PC-3 (cell line): ENCODE results near the gene HDAC4. TPM values are rescaled to one million over a fixed set of nuclear protein-coding genes. Genes with fewer than 3 reads are reported as not detected.

Experiments
- ATAC-seq: fragments of 200-7000 bp; cut with Tn5 transposase; 2 replicates; pipeline ENCODE4 v1.9.1; 2020; ENCODE audit warnings: mild to moderate bottlenecking, moderate library complexity
- BruUV-seq: library from RNA; stranded (reverse); fragments of 400-500 nt; replicated peaks from 2 replicates; lab custom pipeline; 2021; lab: Mats Ljungman, UMichigan
- CTCF ChIA-PET: fragments of 300-600 bp; sonication (Branson Sonifier 250); formaldehyde crosslinking; loops from one replicate; lab custom pipeline; 2022; ENCODE audit warnings: antibody characterized with exemption; lab: Charles Lee
- POLR2A ChIA-PET: fragments of 300-600 bp; sonication (Branson Sonifier 250); formaldehyde crosslinking; loops from one replicate; lab custom pipeline; 2022; ENCODE audit warnings: antibody characterized with exemption; ENCODE audit not compliant: unreplicated experiment; lab: Charles Lee
- DNase-seq: peaks from one replicate; pipeline ENCODE4 v3.0.0-alpha.2; 2015
- H2AFZ ChIP-seq: fragments of 300-600 bp; sonication (generic); 2 replicates; pipeline ENCODE4 v1.6.0; 2016; ENCODE audit warnings: antibody characterized with exemption, low read length
- H3F3A ChIP-seq: fragments of 300-600 bp; sonication (generic); one replicate; pipeline ENCODE4 v1.6.0; 2017; ENCODE audit warnings: antibody characterized with exemption, low read length, control low read depth, mild to moderate bottlenecking; ENCODE audit not compliant: unreplicated experiment
- H3K27ac ChIP-seq: fragments of 300-600 bp; sonication (generic); 2 replicates; pipeline ENCODE4 v1.5.1; 2016; ENCODE audit warnings: mild to moderate bottlenecking, low read length
- H3K27me3 ChIP-seq: fragments of 300-600 bp; sonication (generic); 2 replicates; pipeline ENCODE4 v1.6.1; 2016; ENCODE audit warnings: low read length, mixed read lengths
- H3K36me3 ChIP-seq: fragments of 300-600 bp; sonication (generic); 2 replicates; pipeline ENCODE4 v1.6.1; 2016; ENCODE audit warnings: low read depth, mixed run types, low read length, mixed read lengths
- H3K4me1 ChIP-seq: fragments of 300-600 bp; sonication (generic); 2 replicates; pipeline ENCODE4 v1.5.1; 2016; ENCODE audit warnings: low read length; ENCODE audit not compliant: insufficient read depth
- H3K4me2 ChIP-seq: fragments of 300-600 bp; sonication (generic); 2 replicates; pipeline ENCODE4 v1.6.0; 2016; ENCODE audit warnings: low read length
- H3K4me3 ChIP-seq: fragments of 300-600 bp; sonication (generic); 2 replicates; pipeline ENCODE4 v1.5.1; 2016; ENCODE audit warnings: mild to moderate bottlenecking, low read length, mixed read lengths
- H3K79me2 ChIP-seq: fragments of 300-600 bp; sonication (generic); 2 replicates; pipeline ENCODE4 v1.6.1; 2017; ENCODE audit warnings: low read length, mixed read lengths
- H3K9ac ChIP-seq: fragments of 300-600 bp; sonication (generic); 2 replicates; pipeline ENCODE4 v1.6.0; 2016; ENCODE audit warnings: mild to moderate bottlenecking, low read length
- H3K9me2 ChIP-seq: fragments of 300-600 bp; sonication (generic); replicated peaks from 2 replicates; pipeline ENCODE4 v1.6.1; 2016; ENCODE audit warnings: mixed run types, low read length, mixed read lengths
- H3K9me3 ChIP-seq: fragments of 300-600 bp; sonication (generic); 2 replicates; pipeline ENCODE4 v1.6.1; 2016; ENCODE audit warnings: low read length, mixed read lengths
- H4K20me1 ChIP-seq: fragments of 300-600 bp; sonication (generic); 2 replicates; pipeline ENCODE4 v1.6.1; 2016; ENCODE audit warnings: low read length, mixed read lengths
- CTCF ChIP-seq: fragments of 300-600 bp; sonication (generic); conservative IDR thresholded peaks from 2 replicates; pipeline ENCODE4 v1.5.1; 2017; ENCODE audit warnings: antibody characterized with exemption, low read depth, mild to moderate bottlenecking, low read length
- EZH2 ChIP-seq: fragments of 300-600 bp; sonication (generic); IDR thresholded peaks from one replicate; pipeline ENCODE4 v1.6.1; 2017; ENCODE audit warnings: antibody characterized with exemption, mild to moderate bottlenecking, low read length; ENCODE audit not compliant: unreplicated experiment
- EZH2phosphoT487 ChIP-seq: fragments of 300-600 bp; sonication (generic); IDR thresholded peaks from 2 replicates; pipeline ENCODE4 v1.6.1; 2018; ENCODE audit warnings: mild to moderate bottlenecking, antibody characterized with exemption, low read length, borderline replicate concordance
- intact Hi-C: fragments of 100-400 bp; cut with micrococcal nuclease; formaldehyde crosslinking; loops from 2 replicates; pipeline ENCODE4 v1.9.0; 2023
- total RNA-seq: library from RNA; depleted of rRNA; stranded (reverse); fragments of >200 nt; gene quantifications from 2 replicates; pipeline ENCODE4 v1.2.3, GENCODE V29; 2014

Gene HDAC4
- total RNA-seq, 1 experiment from 2014 or later = 8.5 TPM

GRCh38 chr2:239306274-239307220 is 94.3 kb downstream of the HDAC4 start:
- Histone ChIP-seq H3K4me1 (no peaks in the 10 kb centered on the region), H3K4me2 (no peak overlapping the region), H3K9me2 (no peaks in the 10 kb centered on the region), H3K27me3 (no peaks in the 10 kb centered on the region), H3K4me3 (no peak overlapping the region), H4K20me1 (no peaks in the 10 kb centered on the region), H3K36me3 (no peaks in the 10 kb centered on the region), H2AFZ (no peak overlapping the region), H3K9ac (no peak overlapping the region), H3F3A (no peaks in the 10 kb centered on the region), H3K27ac (no peak overlapping the region), H3K79me2 (no peaks in the 10 kb centered on the region), H3K9me3 (no peaks in the 10 kb centered on the region)
- POLR2A ChIA-PET = no interaction called here
- intact Hi-C loops = no loop called here
- TF ChIP-seq EZH2 (no peak), CTCF (no peak), EZH2phosphoT487 (no peak)
- no TSS peak for BruUV-seq
- CTCF ChIA-PET = no interaction called here
- ATAC-seq (no peak), DNase-seq (no peak)

- TF ChIP-seq EZH2phosphoT487 (no peak), EZH2 (no peak), CTCF (no peak)
- no peak for ATAC-seq
- Histone ChIP-seq H3K79me2 (no peaks in the 10 kb centered on the region), H3K4me2 (no peak overlapping the region), H3K27me3 (no peaks in the 10 kb centered on the region), H4K20me1 (no peaks in the 10 kb centered on the region), H3K9me3 (no peaks in the 10 kb centered on the region), H3K36me3 (no peaks in the 10 kb centered on the region), H3K4me1 (no peaks in the 10 kb centered on the region), H3K4me3 (no peak overlapping the region), H3K9ac (no peak overlapping the region), H3K27ac (no peak overlapping the region), H2AFZ (no peak overlapping the region), H3F3A (no peaks in the 10 kb centered on the region), H3K9me2 (no peaks in the 10 kb centered on the region)
- POLR2A ChIA-PET = no interaction called here
- no peak for DNase-seq
- BruUV-seq = no TSS peak
- intact Hi-C loops = no loop called here
- CTCF ChIA-PET = no interaction called here
Observed at GRCh38 chr2:239305771-239306170, 95.0 kb downstream of the HDAC4 start.

- DNase-seq = no peak
- Histone ChIP-seq H3K4me1 (no peaks in the 10 kb centered on the region), H3K36me3 (no peaks in the 10 kb centered on the region), H3K9ac (no peak overlapping the region), H3K27ac (no peak overlapping the region), H3F3A (no peaks in the 10 kb centered on the region), H3K4me3 (no peak overlapping the region), H3K9me2 (no peaks in the 10 kb centered on the region), H2AFZ (no peak overlapping the region), H3K79me2 (no peaks in the 10 kb centered on the region), H3K9me3 (no peaks in the 10 kb centered on the region), H3K4me2 (no peak overlapping the region), H4K20me1 (no peaks in the 10 kb centered on the region), H3K27me3 (no peaks in the 10 kb centered on the region)
- ChIA-PET CTCF (no interaction called here), POLR2A (no interaction called here)
- BruUV-seq = no TSS peak
- intact Hi-C loops = no loop called here
- ATAC-seq = no peak
- TF ChIP-seq EZH2 = no peak
- no peak for TF ChIP-seq EZH2phosphoT487
- no peak for TF ChIP-seq CTCF
Observed at GRCh38 chr2:239305222-239305575, 95.6 kb downstream of the HDAC4 start.
